ENCODE data around the gene TYSND1.
"Not testable (repeated sequence)": the region's sequence is repeated elsewhere in the genome, so short reads cannot be mapped to it uniquely, and the experiment has no call there.

TYSND1 gene

DNA sequence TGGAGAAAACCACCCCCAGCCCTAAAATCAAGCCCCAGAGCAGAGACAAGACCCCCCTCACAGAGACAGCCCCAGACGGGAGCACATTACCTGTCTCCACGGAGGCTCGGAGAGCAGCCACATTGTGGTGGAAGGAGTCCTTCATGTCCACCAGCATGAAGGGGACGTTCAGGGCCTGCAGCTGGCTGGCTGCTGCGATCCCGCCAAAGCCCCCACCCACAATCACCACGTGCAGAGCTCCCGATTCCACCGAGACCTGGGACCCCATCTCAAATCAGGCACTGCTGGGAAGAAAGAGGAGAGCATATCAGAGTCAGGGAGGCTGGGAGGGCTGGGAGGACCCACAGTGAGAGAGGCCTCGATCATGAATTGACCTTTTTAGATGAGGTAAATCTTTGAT is 22.7 kb downstream of the TYSND1 start:
- H3K36me3 ChIP-seq (ENCODE audit: control insufficient read depth in 1 of 2, insufficient read depth in 2 of 2, low read length in 2 of 2), result peaks cover 10 to 40% of the 10 kb centered on the region in 2 donors
- no peak overlapping the region for H3K9ac ChIP-seq (ENCODE audit: low read depth in 1 of 2, low read length in 2 of 2)
- H3K27ac ChIP-seq (ENCODE audit: low read depth, low read length), result no peak overlapping the region
- H3K4me1 ChIP-seq (ENCODE audit: control insufficient read depth in 1 of 2, insufficient read depth in 2 of 2, low read length in 2 of 2), result no peaks in the 10 kb centered on the region
- H3K27me3 ChIP-seq (ENCODE audit: control insufficient read depth in 1 of 2, insufficient read depth in 2 of 2, low read length in 2 of 2), result no peaks in the 10 kb centered on the region
- H3K4me3 ChIP-seq (ENCODE audit: low read depth in 1 of 2, low read length in 2 of 2), result no peak overlapping the region
- no peaks in the 10 kb centered on the region for H3K9me3 ChIP-seq (ENCODE audit: control insufficient read depth in 1 of 2, low read length in 2 of 2)

DNA sequence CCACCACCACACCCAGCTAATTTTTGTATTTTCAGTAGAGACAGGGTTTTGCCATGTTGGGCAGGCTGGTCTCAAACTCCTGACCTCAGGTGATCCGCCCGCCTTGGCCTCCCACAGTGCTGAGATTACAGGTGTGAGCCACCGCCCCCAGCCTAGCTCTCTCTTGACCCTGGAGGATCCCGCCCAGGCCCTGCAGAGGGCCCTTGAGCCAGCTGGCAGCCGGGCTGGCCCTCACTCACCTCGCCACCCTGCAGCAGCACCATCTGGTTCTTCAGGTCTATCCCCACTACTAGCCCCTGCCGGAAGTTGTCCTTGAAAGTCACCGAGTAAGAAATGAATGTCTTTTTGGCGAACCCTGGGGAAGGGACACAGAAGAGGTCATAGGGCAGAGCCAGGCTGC is 23.3 kb downstream of the TYSND1 start:
- H3K36me3 ChIP-seq (ENCODE audit: control insufficient read depth in 1 of 2, insufficient read depth in 2 of 2, low read length in 2 of 2), result peaks cover 10 to 46% of the 10 kb centered on the region in 2 donors
- H3K27ac ChIP-seq (ENCODE audit: low read depth, low read length); H3K9me3 ChIP-seq (ENCODE audit: control insufficient read depth in 1 of 2, low read length in 2 of 2); H3K9ac ChIP-seq (ENCODE audit: low read depth in 1 of 2, low read length in 2 of 2); H3K4me1 ChIP-seq (ENCODE audit: control insufficient read depth in 1 of 2, insufficient read depth in 2 of 2, low read length in 2 of 2); H3K27me3 ChIP-seq (ENCODE audit: control insufficient read depth in 1 of 2, insufficient read depth in 2 of 2, low read length in 2 of 2); H3K4me3 ChIP-seq (ENCODE audit: low read depth in 1 of 2, low read length in 2 of 2): not testable (repeated sequence)

DNA sequence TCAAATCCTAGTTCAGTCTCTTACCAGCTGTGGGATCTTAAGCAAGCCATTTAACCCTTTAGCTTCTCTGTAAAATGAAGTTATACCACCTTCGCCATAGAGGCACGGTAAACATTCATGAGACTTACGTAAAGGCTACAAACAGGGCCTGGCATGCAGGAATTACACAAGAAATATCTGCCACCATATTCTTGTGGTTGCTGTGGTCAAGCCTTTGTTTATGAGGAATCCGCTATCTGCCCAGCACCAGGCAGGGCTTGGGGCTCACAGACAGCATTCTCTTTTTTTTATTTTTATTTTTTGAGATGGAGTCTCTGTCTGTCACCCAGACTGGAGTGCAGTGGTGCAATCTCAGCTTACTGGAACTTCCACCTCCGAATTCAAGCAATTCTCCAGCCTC is 23.8 kb downstream of the TYSND1 start:
- Histone ChIP-seq H3K4me3 (ENCODE audit: low read depth in 1 of 2, low read length in 2 of 2) (no peak overlapping the region), H3K9me3 (ENCODE audit: control insufficient read depth in 1 of 2, low read length in 2 of 2) (no peaks in the 10 kb centered on the region), H3K27ac (ENCODE audit: low read depth, low read length) (no peak overlapping the region), H3K4me1 (ENCODE audit: control insufficient read depth in 1 of 2, insufficient read depth in 2 of 2, low read length in 2 of 2) (no peaks in the 10 kb centered on the region), H3K27me3 (ENCODE audit: control insufficient read depth in 1 of 2, insufficient read depth in 2 of 2, low read length in 2 of 2) (no peaks in the 10 kb centered on the region), H3K9ac (ENCODE audit: low read depth in 1 of 2, low read length in 2 of 2) (no peak overlapping the region), H3K36me3 (ENCODE audit: control insufficient read depth in 1 of 2, insufficient read depth in 2 of 2, low read length in 2 of 2) (peaks cover 10 to 46% of the 10 kb centered on the region in 2 donors)

DNA sequence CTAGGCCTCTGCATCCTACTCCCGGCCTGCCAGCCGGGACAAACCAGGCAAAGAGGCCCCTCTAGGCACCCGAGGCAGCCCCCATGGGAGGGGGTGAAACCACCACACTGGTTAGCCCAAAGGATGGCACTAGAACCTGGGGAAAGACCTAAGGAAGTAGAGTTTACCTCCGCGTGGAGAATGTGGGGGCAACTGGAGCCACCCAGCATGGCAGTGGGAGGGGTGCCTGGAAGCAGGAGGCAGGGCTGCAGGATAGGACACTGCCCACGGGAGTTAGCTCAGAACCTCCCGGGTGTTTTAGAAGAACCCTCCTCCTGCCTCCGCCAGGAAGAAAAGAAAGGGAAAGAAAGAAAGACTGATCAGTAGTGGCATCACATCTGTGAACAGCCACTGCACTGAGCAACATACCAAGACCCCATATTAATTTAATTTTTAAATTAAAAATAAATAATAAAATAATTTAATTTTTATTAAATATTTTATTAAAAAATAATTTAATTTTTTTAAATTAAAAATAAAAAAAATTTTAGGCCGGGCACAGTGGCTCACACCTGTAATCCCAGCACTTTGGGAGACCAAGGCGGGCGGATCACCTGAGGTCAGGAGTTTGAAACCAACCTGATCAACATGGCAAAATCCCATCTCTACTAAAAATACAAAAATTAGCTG is 25.1 kb downstream of the TYSND1 start:
- no peaks in the 10 kb centered on the region for H3K27me3 ChIP-seq (ENCODE audit: control insufficient read depth in 1 of 2, insufficient read depth in 2 of 2, low read length in 2 of 2)
- peaks cover 10 to 53% of the 10 kb centered on the region in 2 donors for H3K36me3 ChIP-seq (ENCODE audit: control insufficient read depth in 1 of 2, insufficient read depth in 2 of 2, low read length in 2 of 2)
- H3K27ac ChIP-seq (ENCODE audit: low read depth, low read length), result no peak overlapping the region

DNA sequence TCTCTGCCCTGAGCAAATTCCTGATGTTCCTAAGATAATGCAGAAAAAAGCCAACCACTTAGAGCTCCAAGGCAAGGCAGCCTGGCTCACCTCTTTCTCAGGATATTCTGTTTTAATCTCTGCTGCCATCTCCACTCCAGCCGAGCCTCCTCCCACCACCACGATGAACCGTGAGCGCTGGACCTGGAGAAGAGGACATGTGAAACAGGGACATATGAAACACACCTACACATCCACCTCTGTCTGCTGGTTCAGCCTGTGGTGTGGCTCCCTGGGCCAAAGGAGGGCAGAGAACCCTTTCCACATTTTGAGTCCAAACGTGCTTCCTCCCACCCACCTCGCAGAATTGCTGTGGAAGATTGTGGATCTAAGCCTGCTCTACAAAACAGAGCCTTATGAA is 26.1 kb downstream of the TYSND1 start:
- no peak overlapping the region for H3K4me3 ChIP-seq (ENCODE audit: low read depth in 1 of 2, low read length in 2 of 2)
- no peaks in the 10 kb centered on the region for H3K4me1 ChIP-seq (ENCODE audit: control insufficient read depth in 1 of 2, insufficient read depth in 2 of 2, low read length in 2 of 2)
- H3K9me3 ChIP-seq (ENCODE audit: control insufficient read depth in 1 of 2, low read length in 2 of 2), result no peaks in the 10 kb centered on the region
- no peak overlapping the region for H3K9ac ChIP-seq (ENCODE audit: low read depth in 1 of 2, low read length in 2 of 2)
- peaks cover 10 to 53% of the 10 kb centered on the region in 2 donors for H3K36me3 ChIP-seq (ENCODE audit: control insufficient read depth in 1 of 2, insufficient read depth in 2 of 2, low read length in 2 of 2)
- no peaks in the 10 kb centered on the region for H3K27me3 ChIP-seq (ENCODE audit: control insufficient read depth in 1 of 2, insufficient read depth in 2 of 2, low read length in 2 of 2)
- no peak overlapping the region for H3K27ac ChIP-seq (ENCODE audit: low read depth, low read length)

More for the DNA sequence above, 25.1 kb downstream of the TYSND1 start:
- H3K9ac ChIP-seq (ENCODE audit: low read depth in 1 of 2, low read length in 2 of 2), result no peak overlapping the region
- H3K4me3 ChIP-seq (ENCODE audit: low read depth in 1 of 2, low read length in 2 of 2), result no peak overlapping the region
- no peaks in the 10 kb centered on the region for H3K4me1 ChIP-seq (ENCODE audit: control insufficient read depth in 1 of 2, insufficient read depth in 2 of 2, low read length in 2 of 2)
- H3K9me3 ChIP-seq (ENCODE audit: control insufficient read depth in 1 of 2, low read length in 2 of 2), result no peaks in the 10 kb centered on the region

DNA sequence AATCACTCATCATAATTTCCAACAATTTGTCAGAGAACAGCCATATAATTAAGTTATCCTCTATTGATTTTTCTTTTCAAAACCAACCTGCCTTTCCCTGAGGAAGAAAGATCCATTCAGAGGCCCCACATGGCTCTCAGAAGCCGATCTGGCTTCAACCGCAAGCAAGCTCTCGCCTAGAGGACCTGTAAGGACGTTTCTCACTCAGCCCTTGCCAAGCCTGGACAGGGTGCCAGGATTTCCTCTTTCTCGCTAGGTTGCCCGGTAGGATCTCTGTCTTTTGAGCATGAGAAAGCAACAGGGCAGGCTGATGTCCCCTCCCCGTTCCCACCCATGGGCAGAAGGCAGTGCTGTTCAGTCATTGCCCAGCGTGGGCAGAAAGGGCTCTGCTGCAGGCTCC is 26.9 kb downstream of the TYSND1 start:
- peaks cover 13 to 60% of the 10 kb centered on the region in 2 donors for H3K36me3 ChIP-seq (ENCODE audit: control insufficient read depth in 1 of 2, insufficient read depth in 2 of 2, low read length in 2 of 2)

DNA sequence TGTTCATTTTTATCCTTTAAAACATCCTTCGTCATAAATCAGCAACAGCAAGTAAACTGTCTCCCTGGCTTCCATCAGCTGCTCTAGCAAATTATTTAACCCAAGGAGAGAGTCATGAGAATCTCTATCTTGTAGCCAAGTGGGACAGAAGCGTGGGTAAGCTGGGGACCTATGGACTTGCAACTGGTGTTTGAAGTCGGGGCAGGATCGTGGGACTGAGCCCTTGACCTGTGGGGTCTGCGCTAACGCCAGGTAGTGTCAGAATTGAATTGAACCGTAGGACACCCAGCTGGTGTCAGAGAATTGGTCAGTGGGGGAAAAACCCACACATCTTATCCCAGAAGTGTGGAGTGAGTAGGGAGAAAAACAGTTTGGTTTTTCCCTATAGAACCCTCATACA is 27.3 kb downstream of the TYSND1 start:
- H3K27me3 ChIP-seq (ENCODE audit: control insufficient read depth in 1 of 2, insufficient read depth in 2 of 2, low read length in 2 of 2), result no peaks in the 10 kb centered on the region
- no peaks in the 10 kb centered on the region for H3K9me3 ChIP-seq (ENCODE audit: control insufficient read depth in 1 of 2, low read length in 2 of 2)
- no peak overlapping the region for H3K4me3 ChIP-seq (ENCODE audit: low read depth in 1 of 2, low read length in 2 of 2)
- H3K4me1 ChIP-seq (ENCODE audit: control insufficient read depth in 1 of 2, insufficient read depth in 2 of 2, low read length in 2 of 2), result no peaks in the 10 kb centered on the region
- no peak overlapping the region for H3K9ac ChIP-seq (ENCODE audit: low read depth in 1 of 2, low read length in 2 of 2)
- no peak overlapping the region for H3K27ac ChIP-seq (ENCODE audit: low read depth, low read length)
- H3K36me3 ChIP-seq (ENCODE audit: control insufficient read depth in 1 of 2, insufficient read depth in 2 of 2, low read length in 2 of 2), result peaks cover 14 to 61% of the 10 kb centered on the region in 2 donors

More for the DNA sequence above, 26.9 kb downstream of the TYSND1 start:
- no peak overlapping the region for H3K4me3 ChIP-seq (ENCODE audit: low read depth in 1 of 2, low read length in 2 of 2)
- H3K4me1 ChIP-seq (ENCODE audit: control insufficient read depth in 1 of 2, insufficient read depth in 2 of 2, low read length in 2 of 2), result no peaks in the 10 kb centered on the region
- no peaks in the 10 kb centered on the region for H3K27me3 ChIP-seq (ENCODE audit: control insufficient read depth in 1 of 2, insufficient read depth in 2 of 2, low read length in 2 of 2)
- no peak overlapping the region for H3K27ac ChIP-seq (ENCODE audit: low read depth, low read length)
- no peaks in the 10 kb centered on the region for H3K9me3 ChIP-seq (ENCODE audit: control insufficient read depth in 1 of 2, low read length in 2 of 2)
- H3K9ac ChIP-seq (ENCODE audit: low read depth in 1 of 2, low read length in 2 of 2), result no peak overlapping the region

DNA sequence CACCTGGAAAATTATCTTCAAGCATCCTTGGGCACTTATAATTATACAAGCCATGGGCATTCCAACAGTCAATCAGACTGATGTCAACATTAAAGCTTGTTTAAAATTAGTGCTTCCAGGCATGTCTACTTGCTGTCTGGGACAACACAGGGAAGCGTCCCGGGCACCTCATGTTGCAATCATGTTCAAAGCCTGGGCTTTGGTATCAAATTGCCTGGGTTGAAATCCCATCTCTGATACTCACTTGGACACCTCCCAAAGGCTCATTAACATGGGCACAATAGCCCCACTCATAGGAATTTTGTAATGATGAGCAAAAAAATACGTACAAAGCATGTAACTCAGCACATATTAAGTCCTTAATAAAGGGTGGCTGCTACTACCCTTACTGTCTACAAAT is 28.3 kb downstream of the TYSND1 start:
- Histone ChIP-seq H3K27ac (ENCODE audit: low read depth, low read length) (no peak overlapping the region), H3K9me3 (ENCODE audit: control insufficient read depth in 1 of 2, low read length in 2 of 2) (no peaks in the 10 kb centered on the region), H3K4me3 (ENCODE audit: low read depth in 1 of 2, low read length in 2 of 2) (no peak overlapping the region), H3K36me3 (ENCODE audit: control insufficient read depth in 1 of 2, insufficient read depth in 2 of 2, low read length in 2 of 2) (peaks cover 17 to 63% of the 10 kb centered on the region in 2 donors), H3K9ac (ENCODE audit: low read depth in 1 of 2, low read length in 2 of 2) (no peak overlapping the region), H3K27me3 (ENCODE audit: control insufficient read depth in 1 of 2, insufficient read depth in 2 of 2, low read length in 2 of 2) (no peaks in the 10 kb centered on the region), H3K4me1 (ENCODE audit: control insufficient read depth in 1 of 2, insufficient read depth in 2 of 2, low read length in 2 of 2) (no peaks in the 10 kb centered on the region)

DNA sequence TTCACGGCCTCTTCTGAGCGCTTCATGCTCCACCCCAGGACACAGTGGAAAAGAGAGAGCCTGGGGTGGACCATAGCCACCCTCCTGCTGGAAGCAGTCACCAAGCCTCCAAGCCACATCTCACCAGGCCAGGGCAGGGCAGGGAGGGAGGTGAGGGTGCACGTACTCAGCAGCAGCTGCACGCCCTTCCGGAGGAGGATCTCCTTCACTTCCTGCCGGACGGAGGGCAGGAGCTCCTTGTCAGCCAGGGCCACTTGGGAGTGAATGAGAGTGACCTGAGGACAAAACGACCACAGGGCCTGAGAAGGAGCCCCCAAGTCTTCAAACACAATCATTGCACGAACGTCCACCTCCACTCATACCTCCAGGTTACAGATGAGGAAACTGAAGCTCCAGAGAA is 28.9 kb downstream of the TYSND1 start:
- no peak overlapping the region for H3K9ac ChIP-seq (ENCODE audit: low read depth in 1 of 2, low read length in 2 of 2)
- H3K27ac ChIP-seq (ENCODE audit: low read depth, low read length), result no peak overlapping the region
- peaks cover 15 to 69% of the 10 kb centered on the region in 2 donors for H3K36me3 ChIP-seq (ENCODE audit: control insufficient read depth in 1 of 2, insufficient read depth in 2 of 2, low read length in 2 of 2)
- H3K4me3 ChIP-seq (ENCODE audit: low read depth in 1 of 2, low read length in 2 of 2), result no peak overlapping the region
- H3K4me1 ChIP-seq (ENCODE audit: control insufficient read depth in 1 of 2, insufficient read depth in 2 of 2, low read length in 2 of 2), result no peaks in the 10 kb centered on the region
- no peaks in the 10 kb centered on the region for H3K9me3 ChIP-seq (ENCODE audit: control insufficient read depth in 1 of 2, low read length in 2 of 2)
- no peaks in the 10 kb centered on the region for H3K27me3 ChIP-seq (ENCODE audit: control insufficient read depth in 1 of 2, insufficient read depth in 2 of 2, low read length in 2 of 2)

DNA sequence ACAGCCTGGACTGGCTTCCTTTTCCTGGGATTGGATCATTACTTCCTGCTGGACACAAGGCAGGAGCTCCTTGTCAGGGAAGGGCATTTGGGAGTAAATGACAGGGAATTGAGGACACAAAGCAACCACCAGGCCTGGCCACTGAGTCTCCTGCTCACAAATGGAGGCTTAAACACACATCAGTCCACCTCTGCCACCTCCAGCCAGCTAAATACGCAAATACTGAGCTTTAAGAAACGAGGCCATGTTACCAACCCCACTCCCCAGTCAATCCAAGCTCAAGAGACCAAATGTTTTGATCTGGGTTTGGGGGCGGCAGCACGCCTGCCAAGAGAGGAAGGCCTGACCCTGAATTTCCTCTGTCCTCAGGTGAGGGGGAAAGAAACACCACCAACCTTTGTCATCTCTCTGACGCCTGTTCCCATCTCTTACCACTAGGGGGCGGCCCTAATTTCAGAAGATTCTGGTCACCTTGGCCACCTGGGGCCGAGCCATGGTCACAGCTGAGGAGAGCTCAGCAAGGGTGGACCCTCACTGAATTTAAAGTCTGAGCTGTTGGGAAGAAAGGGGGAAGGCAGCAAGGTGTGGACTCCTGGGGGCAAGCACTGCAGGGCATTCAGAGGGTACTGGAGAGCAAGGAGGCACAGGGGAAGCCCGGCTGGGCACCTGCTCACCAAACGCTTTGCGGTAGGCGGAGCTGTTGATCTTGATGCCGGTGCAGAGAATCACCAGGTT is 30.4 kb downstream of the TYSND1 start:
- no peaks in the 10 kb centered on the region for H3K9me3 ChIP-seq (ENCODE audit: control insufficient read depth in 1 of 2, low read length in 2 of 2)
- H3K4me1 ChIP-seq (ENCODE audit: control insufficient read depth in 1 of 2, insufficient read depth in 2 of 2, low read length in 2 of 2), result no peaks in the 10 kb centered on the region
- no peaks in the 10 kb centered on the region for H3K27me3 ChIP-seq (ENCODE audit: control insufficient read depth in 1 of 2, insufficient read depth in 2 of 2, low read length in 2 of 2)
- H3K36me3 ChIP-seq (ENCODE audit: control insufficient read depth in 1 of 2, insufficient read depth in 2 of 2, low read length in 2 of 2), result peaks cover 15 to 78% of the 10 kb centered on the region in 2 donors
- no peak overlapping the region for H3K9ac ChIP-seq (ENCODE audit: low read depth in 1 of 2, low read length in 2 of 2)
- no peak overlapping the region for H3K27ac ChIP-seq (ENCODE audit: low read depth, low read length)
- no peak overlapping the region for H3K4me3 ChIP-seq (ENCODE audit: low read depth in 1 of 2, low read length in 2 of 2)
